GM21515 (cell line): ENCODE measurements around the gene MGMT.

Source experiments
- ATAC-seq: cut with Tn5 transposase; IDR thresholded peaks from one replicate; pipeline ENCODE4 v1.9.1; 2021; ENCODE audit not compliant: unreplicated experiment

Gene MGMT

GRCh38 chr10:129678186-129678585, 211.1 kb downstream of the MGMT start:
- no peak for ATAC-seq

- ATAC-seq: no peak
Measured at GRCh38 chr10:129679207-129679606, 212.2 kb downstream of the MGMT start.

- no peak for ATAC-seq
Measured at GRCh38 chr10:129680661-129681344, 213.8 kb downstream of the MGMT start.

- ATAC-seq: no peak
Measured at GRCh38 chr10:129681856-129682255, 214.8 kb downstream of the MGMT start.

- ATAC-seq: no peak
Measured at GRCh38 chr10:129683519-129683918, 216.5 kb downstream of the MGMT start.

- ATAC-seq: no peak
Measured at GRCh38 chr10:129683920-129684319, 216.9 kb downstream of the MGMT start.

- no peak for ATAC-seq
Measured at GRCh38 chr10:129685271-129685670, 218.2 kb downstream of the MGMT start.

- no peak for ATAC-seq
Measured at GRCh38 chr10:129689671-129690071, 222.6 kb downstream of the MGMT start.

GRCh38 chr10:129690248-129691070, 223.4 kb downstream of the MGMT start:
- ATAC-seq: no peak

- no peak for ATAC-seq
Measured at GRCh38 chr10:129692695-129693094, 225.7 kb downstream of the MGMT start.

- no peak for ATAC-seq
Measured at GRCh38 chr10:129693382-129693781, 226.3 kb downstream of the MGMT start.

- no peak for ATAC-seq
Measured at GRCh38 chr10:129694184-129694583, 227.1 kb downstream of the MGMT start.

GRCh38 chr10:129694691-129695243, 227.7 kb downstream of the MGMT start:
- no peak for ATAC-seq

- ATAC-seq: no peak
Measured at GRCh38 chr10:129695671-129696070, 228.6 kb downstream of the MGMT start.

GRCh38 chr10:129696636-129697035, 229.6 kb downstream of the MGMT start:
- no peak for ATAC-seq

- no peak for ATAC-seq
Measured at GRCh38 chr10:129697463-129698247, 230.6 kb downstream of the MGMT start.

- no peak for ATAC-seq
Measured at GRCh38 chr10:129699722-129700340, 232.8 kb downstream of the MGMT start.

- ATAC-seq: no peak
Measured at GRCh38 chr10:129702605-129703004, 235.6 kb downstream of the MGMT start.

GRCh38 chr10:129703287-129704137, 236.5 kb downstream of the MGMT start:
- ATAC-seq: no peak

- ATAC-seq: no peak
Measured at GRCh38 chr10:129704225-129704624, 237.2 kb downstream of the MGMT start.
